Measurements from ENCODE around the gene MAMSTR. TPM values are rescaled to one million over a fixed set of nuclear protein-coding genes. Genes with fewer than 3 reads are reported as not detected.
A peak's percentile ranks its signal among the peaks of the same experiment; 100 is the strongest.

The MAMSTR gene
- total and polyA plus RNA-seq, 2 of the 4 experiments (the other 2 are of a cell fraction): 0.18 to 1.9 TPM

DNA sequence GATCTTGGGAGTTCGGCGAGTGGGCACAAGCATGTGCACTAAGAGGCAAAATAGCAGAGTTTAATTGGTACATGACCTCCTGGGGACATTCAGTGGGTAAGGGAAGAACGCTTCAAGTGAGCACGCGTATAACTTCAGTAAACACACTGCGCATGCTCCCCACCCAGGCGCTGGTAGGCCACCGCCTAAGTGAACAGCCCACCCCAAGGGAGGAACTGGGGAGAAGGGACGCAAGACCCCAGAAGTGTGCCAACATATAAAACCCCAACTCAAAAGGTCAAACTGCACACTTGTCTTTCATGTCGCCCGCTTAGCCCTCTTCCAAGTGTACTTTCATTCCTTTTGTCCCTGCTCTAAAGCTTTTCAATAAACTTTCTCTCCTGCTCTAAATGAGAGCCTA, 36.2 kb downstream of the MAMSTR start:
- ATAC-seq (ENCODE audit: low read depth): no peak
- no peak overlapping the region for H3K18ac ChIP-seq (ENCODE audit: low read depth, low read length)

More for the DNA sequence above, 36.2 kb downstream of the MAMSTR start:
- Histone ChIP-seq H3K4me2 (ENCODE audit: low read depth, low read length) (no peak overlapping the region), H3K27me3 (ENCODE audit: control insufficient read depth, insufficient read depth, low read length) (peaks cover 8% of the 10 kb centered on the region), H2AFZ (replicated peaks; ENCODE audit: low read length, poor library complexity) (peak overlapping the region; percentile 74), H4K8ac (ENCODE audit: low read depth in 2 of 2, low read length in 2 of 2) (peak overlapping the region in 1 of 2 experiments; percentile 63; a peak in 1 of 4 replicates), H3K4me1 (ENCODE audit: control insufficient read depth, insufficient read depth, low read length) (peaks cover 3% of the 10 kb centered on the region; the same call in 1 of the 2 replicates), H2AK5ac (ENCODE audit: low read depth, low read length) (no peak overlapping the region), H4K20me1 (ENCODE audit: insufficient read depth, low read length) (peaks cover 6% of the 10 kb centered on the region; the same call in 1 of the 2 replicates), H3K4me3 (ENCODE audit: insufficient read depth, low read depth, low read length) (no peak overlapping the region), H3K79me1 (ENCODE audit: low read depth in 1 of 2, low read length in 2 of 2) (no peaks in the 10 kb centered on the region), H3K23ac (ENCODE audit: low read depth, low read length) (no peak overlapping the region), H4K5ac (ENCODE audit: low read depth, low read length) (no peak overlapping the region), H3K4ac (ENCODE audit: low read depth, low read length) (no peak overlapping the region), H2BK120ac (ENCODE audit: low read depth, low read length) (no peak overlapping the region), H2AK9ac (replicated peaks; ENCODE audit: low read depth, low read length, poor library complexity) (no peak overlapping the region), H3K9me1 (ENCODE audit: insufficient read depth, low read length) (peaks cover 7% of the 10 kb centered on the region), H3K27ac (ENCODE audit: insufficient read depth, low read length) (no peak overlapping the region), H3K56ac (ENCODE audit: extremely low read depth, insufficient read depth, low read length) (no peak overlapping the region), H4K91ac (ENCODE audit: insufficient read depth, low read depth, low read length) (no peak overlapping the region), H2BK15ac (ENCODE audit: low read depth, low read length) (no peak overlapping the region), H2BK5ac (ENCODE audit: low read depth, low read length, poor library complexity, severe bottlenecking) (no peak overlapping the region), H3K9ac (ENCODE audit: low read depth, low read length) (no peak overlapping the region), H3K9me3 (ENCODE audit: control insufficient read depth, insufficient read depth, low read length) (no peaks in the 10 kb centered on the region), H3K36me3 (ENCODE audit: control insufficient read depth, insufficient read depth, low read length) (no peaks in the 10 kb centered on the region), H3K14ac (replicated peaks; ENCODE audit: low read depth, low read length) (no peak overlapping the region; the same call in 1 of the 2 replicates), H2BK20ac (ENCODE audit: low read depth, low read length) (no peak overlapping the region)
- dilution Hi-C loops (cut with HindIII; ENCODE audit: low sequenced_read_pairs, unreplicated experiment): no loop called here
- no TSS peak for BruUV-seq (replicated peaks)
- in situ Hi-C loops (cut with MboI; ENCODE audit: low sequenced_read_pairs): no loop called here
- POLR2A ChIA-PET (ENCODE audit: unreplicated experiment): no interaction called here
- 47% methylated on average over 4 of the region's 11 CpGs; no CpG with 5 or more reads in 1 of the 2 experiments for WGBS, 2 experiments (ENCODE audit: extremely low coverage in 2 of 2, insufficient read length in 1 of 2)
- TF ChIP-seq, protein P1, sequence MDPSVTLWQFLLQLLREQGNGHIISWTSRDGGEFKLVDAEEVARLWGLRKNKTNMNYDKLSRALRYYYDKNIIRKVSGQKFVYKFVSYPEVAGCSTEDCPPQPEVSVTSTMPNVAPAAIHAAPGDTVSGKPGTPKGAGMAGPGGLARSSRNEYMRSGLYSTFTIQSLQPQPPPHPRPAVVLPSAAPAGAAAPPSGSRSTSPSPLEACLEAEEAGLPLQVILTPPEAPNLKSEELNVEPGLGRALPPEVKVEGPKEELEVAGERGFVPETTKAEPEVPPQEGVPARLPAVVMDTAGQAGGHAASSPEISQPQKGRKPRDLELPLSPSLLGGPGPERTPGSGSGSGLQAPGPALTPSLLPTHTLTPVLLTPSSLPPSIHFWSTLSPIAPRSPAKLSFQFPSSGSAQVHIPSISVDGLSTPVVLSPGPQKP (IDR thresholded peaks at IDR 0.05; ENCODE audit: borderline replicate concordance, low read depth, low read length): no peak
- TF ChIP-seq RCOR1 (IDR thresholded peaks at IDR 0.05; ENCODE audit: insufficient replicate concordance, low read length): no peak
- no peak for TF ChIP-seq RFX5 (IDR thresholded peaks at IDR 0.05; ENCODE audit: low read depth, low read length)
- TF ChIP-seq RAD21 (IDR thresholded peaks at IDR 0.05; ENCODE audit: low read length): no peak
- TF ChIP-seq POLR2A (IDR thresholded peaks at IDR 0.05; ENCODE audit: low read depth, low read length): no peak
- TF ChIP-seq SMC3 (IDR thresholded peaks at IDR 0.05; ENCODE audit: low read depth, low read length): no peak
- no peak for TF ChIP-seq NFE2L2 (IDR thresholded peaks at IDR 0.05; ENCODE audit: low read depth, low read length)
- TF ChIP-seq CEBPB (IDR thresholded peaks at IDR 0.05; ENCODE audit: low read depth, low read length): no peak
- intact Hi-C loops (cut with micrococcal nuclease): no loop called here
- CTCF ChIA-PET: no interaction called here
- peak; percentile 19 for DNase-seq
